GM20431 (cell line): ENCODE results near the gene ABCA13.

Experiments used
- in situ Hi-C: fragments of 300-500 bp; cut with MseI, MboI; formaldehyde crosslinking; loops from one replicate; pipeline ENCODE4 v1.15.0; 2020; ENCODE audit warnings: low sequenced_read_pairs; ENCODE audit not compliant: unreplicated experiment

ABCA13 gene

GRCh38 chr7:48351900-48352299 lies 180.6 kb downstream of the ABCA13 start:
- in situ Hi-C loops, result no loop called here

DNA sequence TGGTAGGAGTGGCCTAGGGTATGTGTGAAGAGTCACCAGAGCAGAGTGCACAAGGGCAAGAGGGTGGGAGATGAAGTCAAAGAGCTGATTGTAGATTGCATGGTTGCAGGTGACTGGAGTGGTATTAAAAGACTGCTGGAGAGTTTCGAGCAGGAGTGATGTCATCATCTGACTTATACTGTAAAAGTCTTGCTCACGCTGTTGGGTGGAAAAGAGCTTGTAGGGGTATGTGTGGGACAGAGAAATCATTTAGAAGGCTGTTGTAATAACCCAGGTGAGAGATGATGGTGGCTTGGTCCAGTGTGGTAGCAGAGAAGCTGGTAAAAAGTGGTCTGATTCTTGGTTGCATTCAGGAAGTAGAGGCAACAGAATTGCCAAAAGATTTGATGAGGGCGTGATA lies 184.1 kb downstream of the ABCA13 start:
- in situ Hi-C loops, result no loop called here

DNA sequence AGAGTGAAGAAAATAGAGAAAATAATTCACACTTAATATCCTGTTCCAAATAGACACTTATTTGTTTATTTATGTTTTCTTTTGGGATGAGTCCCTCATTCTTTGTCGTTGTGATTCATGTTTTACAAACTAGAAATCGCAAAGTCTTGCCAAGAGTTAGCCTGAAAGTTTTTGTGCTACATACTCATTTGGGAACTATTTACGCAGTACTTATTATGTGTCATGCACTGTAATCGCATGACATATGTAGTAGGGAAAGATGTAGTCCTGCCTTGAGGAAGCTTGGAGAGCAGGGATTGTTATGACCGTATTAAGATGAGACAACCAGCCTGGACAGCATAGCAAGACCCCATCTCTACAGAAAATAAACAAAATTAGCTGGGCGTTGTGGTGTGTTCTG lies 189.3 kb downstream of the ABCA13 start:
- in situ Hi-C loops, result no loop called here

DNA sequence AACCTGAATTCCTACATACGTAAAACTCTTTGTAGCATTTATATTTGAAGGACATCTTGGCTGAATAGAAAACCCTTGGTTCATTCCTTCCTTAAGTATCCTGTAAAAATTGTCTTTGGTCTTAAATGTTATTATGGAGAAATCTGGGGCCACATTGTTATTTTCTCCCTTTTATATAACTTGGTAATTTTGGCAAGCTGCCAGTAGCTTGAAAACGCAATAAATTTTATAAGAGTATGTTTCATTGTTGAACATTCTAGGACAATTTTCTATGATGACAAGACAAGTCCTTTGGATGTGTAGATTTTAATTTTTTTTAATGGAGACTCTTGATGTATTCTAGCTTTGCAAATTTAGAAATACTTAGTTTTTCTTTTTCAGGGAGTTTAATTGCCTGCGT lies 191.9 kb downstream of the ABCA13 start:
- in situ Hi-C loops, result no loop called here

GRCh38 chr7:48365010-48365409 lies 193.8 kb downstream of the ABCA13 start:
- in situ Hi-C loops, result no loop called here

DNA sequence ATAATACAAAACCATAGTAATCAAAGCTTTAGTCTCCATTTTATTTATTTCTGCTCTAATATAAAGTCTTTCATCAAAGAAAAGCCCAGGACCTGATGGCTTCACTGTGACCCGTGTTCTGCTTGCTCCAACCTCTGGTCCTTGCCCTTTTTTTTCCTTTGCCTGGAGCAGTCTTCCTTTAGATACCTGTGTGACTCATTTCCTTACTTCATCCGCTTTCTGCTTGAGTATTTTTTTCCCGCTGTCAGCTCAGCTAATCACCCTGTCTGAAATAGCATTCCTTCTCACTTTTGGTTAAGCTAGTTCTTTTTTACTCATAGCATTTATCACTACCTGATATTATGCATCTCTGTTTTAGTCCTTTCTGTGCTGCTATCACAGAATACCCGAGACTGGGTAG lies 194.8 kb downstream of the ABCA13 start:
- in situ Hi-C loops, result no loop called here

DNA sequence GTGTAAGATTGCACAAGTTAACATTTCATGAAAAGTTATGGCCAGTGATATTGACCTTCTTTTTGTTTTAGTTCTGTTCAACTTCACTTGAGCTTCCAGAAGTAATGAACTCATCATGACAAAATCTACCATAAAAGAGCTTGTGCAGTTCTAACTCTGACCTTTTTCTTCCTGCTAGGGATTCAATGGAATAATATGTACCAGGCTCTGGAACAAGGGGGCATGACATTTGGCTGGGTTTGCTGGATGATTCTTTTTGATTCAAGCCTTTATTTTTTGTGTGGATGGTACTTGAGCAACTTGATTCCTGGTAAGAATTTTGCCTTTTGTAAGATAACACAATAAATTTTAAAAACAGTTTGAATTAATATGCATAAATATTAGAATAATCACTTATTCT lies 205.0 kb downstream of the ABCA13 start:
- in situ Hi-C loops, result no loop called here

GRCh38 chr7:48380921-48381320 lies 209.7 kb downstream of the ABCA13 start:
- in situ Hi-C loops, result no loop called here

- in situ Hi-C loops, result no loop called here
Observed at GRCh38 chr7:48381571-48381970, 210.3 kb downstream of the ABCA13 start.

- in situ Hi-C loops, result no loop called here
Observed at GRCh38 chr7:48384180-48384752, 213.0 kb downstream of the ABCA13 start.

GRCh38 chr7:48387932-48388331 lies 216.7 kb downstream of the ABCA13 start:
- in situ Hi-C loops, result no loop called here

GRCh38 chr7:48388911-48389310 lies 217.7 kb downstream of the ABCA13 start:
- in situ Hi-C loops, result no loop called here

DNA sequence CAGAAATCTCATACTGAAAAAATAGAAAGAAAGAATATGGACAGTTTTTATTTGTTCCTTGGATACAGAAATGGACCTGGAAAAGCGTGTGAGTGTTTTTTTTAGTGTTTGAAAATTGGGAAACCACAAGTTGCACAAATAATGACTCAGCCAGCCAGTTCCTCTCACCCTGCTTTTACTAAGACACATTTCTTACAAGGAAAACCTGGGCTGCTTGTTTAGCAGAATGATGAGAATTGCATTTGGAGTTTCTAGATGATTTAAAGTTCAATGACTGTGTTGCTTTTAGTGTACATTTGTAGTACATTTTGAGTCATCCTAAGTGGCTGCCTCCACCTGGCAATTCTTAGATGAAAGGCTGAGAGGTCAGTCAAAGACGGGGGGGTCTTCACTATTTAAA lies 218.7 kb downstream of the ABCA13 start:
- in situ Hi-C loops, result no loop called here

DNA sequence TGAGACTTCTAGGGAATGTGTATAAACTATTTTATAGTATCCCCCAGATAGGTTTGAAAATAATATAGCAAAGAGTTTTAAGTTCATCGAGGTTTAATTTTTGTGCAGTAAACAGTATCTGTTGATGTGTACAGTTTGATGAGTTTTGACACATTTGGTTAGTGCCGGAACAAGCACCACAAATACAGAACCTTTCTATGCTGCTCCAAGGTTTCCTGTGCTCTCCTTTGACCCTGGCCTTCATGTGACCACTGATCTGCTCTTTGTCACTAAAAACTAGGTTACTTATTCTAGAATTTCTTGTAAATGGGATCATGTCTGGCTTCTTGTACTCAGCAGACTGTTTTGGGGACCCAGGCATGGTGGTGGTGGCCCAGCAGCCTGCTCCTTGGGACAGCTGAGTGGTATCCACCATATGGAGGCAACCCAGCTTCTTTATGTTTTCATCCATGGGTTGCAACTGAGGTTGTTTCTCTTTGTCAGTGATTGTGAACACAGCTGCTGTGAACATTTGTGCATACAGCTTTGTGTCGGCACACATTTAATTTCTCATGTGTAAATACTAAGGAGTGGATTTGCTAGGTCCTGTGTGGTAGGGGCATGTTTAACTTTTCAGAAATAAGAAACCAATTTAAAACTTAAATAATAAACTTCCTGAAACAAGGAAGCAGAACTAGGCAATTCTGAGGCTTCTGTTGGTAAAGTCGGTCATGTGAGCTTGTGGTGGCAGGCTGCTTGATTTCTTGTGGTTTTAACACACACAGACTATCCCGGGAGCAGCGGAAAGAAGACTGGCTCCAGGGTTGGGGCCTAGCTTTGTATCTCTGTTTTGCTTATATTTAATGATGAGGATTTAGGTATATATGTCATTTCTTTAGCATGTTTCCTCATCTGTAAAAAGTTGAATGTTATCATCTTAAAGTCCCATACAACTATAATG lies 219.4 kb downstream of the ABCA13 start:
- in situ Hi-C loops, result no loop called here

DNA sequence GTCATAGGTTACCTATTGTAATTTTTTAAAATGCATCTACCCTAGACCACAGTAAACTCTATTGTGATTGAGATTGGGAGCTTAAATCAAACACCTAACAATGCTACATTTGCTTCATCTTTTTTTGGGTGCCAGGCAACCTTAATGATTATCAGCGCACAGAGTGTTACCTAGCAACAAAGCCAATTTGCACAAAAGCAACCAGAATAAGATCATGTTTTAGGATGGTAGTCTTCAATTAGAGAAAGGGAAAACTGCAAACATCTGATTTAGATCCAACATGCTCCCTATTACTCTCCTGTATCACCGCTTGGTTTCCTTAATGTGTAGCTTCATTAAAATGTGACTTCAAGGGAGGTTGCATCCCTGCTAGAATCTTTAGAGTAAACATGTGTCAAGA lies 226.9 kb downstream of the ABCA13 start:
- in situ Hi-C loops, result no loop called here

GRCh38 chr7:48402721-48403120 lies 231.5 kb downstream of the ABCA13 start:
- in situ Hi-C loops, result no loop called here

- in situ Hi-C loops, result no loop called here
Observed at GRCh38 chr7:48408731-48409130, 237.5 kb downstream of the ABCA13 start.

- in situ Hi-C loops, result no loop called here
Observed at GRCh38 chr7:48411619-48412018, 240.4 kb downstream of the ABCA13 start.

GRCh38 chr7:48414011-48414732 lies 242.9 kb downstream of the ABCA13 start:
- in situ Hi-C loops, result no loop called here

DNA sequence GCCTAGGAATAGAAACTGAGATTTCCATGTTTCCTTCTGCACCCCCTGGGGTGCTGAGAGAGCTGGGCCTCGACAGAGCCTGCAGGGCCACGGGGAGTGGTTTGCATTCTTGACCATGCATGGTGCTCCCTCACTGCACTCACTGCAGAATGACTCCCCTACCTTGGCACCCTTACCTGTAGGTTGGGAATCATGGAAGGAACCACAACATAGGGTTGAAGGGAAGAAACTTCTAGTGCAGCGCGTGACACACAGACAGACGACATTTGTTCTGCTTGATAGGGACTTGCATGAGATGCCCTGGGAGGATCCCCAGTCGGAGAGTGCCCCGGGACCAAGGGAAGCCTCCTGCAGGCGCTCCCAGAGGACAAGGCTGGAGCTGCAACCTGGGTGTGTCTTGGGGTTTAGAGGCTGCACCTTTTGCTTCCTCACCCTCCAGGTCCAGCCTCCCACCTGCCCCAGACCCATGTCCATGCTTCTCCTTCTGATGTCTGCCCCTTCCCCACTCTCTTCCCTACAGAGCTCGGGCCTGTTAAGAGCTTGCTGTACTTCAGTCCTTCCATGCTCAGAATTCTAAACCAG lies 245.2 kb downstream of the ABCA13 start:
- in situ Hi-C loops, result no loop called here

GRCh38 chr7:48419401-48419800 lies 248.1 kb downstream of the ABCA13 start:
- in situ Hi-C loops, result no loop called here
